ENCODE results near the gene TMC6.

Gene TMC6

DNA sequence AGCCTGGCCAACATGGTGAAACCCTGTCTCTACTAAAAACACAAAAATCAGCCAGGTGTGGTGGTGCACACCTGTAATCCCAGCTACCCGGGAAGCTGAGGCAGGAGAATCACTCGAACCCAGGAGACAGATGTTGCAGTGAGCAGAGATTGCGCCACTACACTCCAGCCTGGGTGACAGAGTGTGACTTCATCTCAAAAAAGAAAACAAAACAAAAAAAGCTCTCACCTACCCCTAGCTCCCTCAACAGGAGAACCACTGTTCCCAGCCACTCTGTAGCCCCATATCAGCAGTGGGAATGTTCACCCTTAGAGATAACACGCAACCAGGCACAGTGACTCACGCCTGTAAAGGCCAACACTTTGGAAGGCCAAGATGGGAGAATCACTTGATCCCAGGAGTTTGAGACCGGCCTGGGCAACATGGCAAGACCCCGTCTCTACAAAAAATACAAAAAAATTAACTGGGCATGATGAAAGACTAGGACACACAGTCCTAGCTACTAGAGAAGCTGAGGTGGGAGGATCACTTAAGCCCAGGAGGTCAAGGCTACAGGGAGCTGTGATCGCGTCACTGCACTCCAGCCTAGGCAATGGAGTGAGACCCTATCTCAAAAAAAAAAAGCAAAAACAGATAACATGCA is 7.4 kb upstream of the TMC6 start:
- no peak for DNase-seq (ENCODE audit: low read depth in 2 of 2)

DNA sequence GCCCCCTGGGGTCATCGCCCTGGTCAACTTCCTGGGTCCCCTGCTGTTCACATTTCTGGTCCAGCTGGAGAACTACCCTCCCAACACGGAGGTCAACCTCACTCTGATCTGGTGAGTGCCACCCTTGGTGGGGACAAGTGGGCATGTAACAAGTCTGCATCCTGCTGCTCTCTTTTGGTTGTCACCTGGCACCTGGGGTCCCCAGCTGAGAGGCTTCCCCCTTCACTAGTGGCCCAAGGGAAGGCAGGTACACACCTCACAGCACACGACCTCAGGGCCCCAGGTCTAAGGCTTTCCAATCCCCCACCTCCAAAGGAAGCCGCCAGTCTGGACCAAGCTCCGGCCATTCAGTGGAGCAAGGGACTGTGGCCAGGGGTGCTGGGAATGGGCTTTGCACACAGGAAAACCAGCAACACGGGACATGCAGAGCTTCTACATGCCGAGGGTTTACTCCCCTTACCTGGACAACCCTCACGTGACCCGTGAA is 6.4 kb upstream of the TMC6 start:
- DNase-seq (ENCODE audit: low read depth in 2 of 2): no peak

DNA sequence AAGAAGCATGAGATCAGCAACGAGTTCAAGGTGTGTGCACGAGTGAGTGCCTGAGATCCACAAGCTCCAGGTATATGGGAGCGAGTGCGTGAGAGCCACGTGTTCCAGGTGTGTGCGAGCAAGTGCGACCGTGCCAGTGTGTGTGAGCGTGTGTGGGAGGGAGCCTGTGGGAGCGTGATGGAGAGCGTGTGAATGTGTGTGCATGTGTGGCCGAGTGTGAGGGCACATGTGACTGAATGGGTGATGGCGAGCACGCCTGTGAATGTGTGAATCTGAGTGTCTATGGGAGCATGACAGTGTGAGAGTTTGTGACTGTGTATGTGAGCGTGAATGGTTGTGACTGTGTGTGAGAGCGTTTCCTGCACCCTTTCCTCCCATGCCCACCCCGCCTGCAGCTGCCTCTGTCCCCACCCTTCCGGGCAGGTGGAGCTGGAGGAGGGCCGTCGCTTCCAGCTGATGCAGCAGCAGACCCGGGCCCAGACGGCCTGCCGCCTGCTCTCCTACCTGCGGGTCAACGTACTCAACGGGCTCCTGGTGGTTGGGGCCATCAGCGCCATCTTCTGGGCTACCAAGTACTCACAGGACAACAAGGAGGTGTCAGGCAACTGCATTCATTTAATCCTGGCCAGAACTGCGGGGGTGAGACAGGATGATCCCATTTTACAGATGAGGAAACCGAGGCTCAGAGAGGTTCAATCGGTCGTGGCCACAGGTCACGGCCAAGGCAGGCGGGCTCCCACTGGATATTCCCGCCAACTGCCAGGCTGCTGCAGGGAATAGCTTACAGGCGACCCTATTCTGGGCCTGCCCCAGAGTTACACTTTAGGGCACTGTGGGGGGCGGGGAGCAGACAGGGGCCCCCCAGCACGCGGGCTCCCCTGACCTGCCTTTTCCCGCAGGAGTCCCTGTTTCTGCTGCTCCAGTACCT is 5.7 kb upstream of the TMC6 start:
- no peak for DNase-seq (ENCODE audit: low read depth in 2 of 2)

DNA sequence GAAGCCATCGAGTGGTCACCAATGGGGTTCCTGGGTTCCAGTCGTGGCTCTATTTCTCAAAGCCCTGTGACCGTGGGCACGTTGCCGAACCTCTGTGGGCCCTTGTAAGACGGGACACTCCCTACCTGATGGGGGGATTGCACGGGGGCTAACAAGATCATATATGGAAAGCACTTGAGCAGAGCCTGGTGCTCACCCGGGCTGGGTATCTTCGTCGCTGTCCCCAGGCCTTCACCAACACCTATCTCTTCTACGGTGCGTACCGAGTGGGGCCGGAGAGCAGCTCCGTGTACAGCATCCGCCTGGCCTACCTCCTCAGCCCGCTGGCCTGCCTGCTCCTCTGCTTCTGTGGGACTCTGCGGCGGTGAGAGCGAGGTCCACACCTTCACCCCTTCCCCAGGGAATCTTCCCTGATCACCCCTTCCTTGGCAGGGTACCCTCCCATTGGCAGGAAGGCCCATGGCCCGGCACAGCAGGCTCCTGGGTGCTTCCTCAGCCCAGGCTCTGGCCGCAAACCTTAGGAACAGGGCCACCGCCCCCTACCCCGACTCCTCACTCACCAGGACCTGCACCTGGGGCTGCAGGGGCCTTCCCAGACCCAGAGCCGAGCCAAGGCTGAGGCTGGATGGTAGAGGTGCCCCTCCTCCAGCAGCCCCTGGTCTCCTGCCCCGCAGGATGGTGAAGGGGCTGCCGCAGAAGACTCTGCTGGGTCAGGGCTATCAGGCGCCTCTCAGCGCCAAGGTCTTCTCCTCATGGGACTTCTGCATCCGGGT is 4.8 kb upstream of the TMC6 start:
- DNase-seq (ENCODE audit: low read depth in 2 of 2): no peak

DNA sequence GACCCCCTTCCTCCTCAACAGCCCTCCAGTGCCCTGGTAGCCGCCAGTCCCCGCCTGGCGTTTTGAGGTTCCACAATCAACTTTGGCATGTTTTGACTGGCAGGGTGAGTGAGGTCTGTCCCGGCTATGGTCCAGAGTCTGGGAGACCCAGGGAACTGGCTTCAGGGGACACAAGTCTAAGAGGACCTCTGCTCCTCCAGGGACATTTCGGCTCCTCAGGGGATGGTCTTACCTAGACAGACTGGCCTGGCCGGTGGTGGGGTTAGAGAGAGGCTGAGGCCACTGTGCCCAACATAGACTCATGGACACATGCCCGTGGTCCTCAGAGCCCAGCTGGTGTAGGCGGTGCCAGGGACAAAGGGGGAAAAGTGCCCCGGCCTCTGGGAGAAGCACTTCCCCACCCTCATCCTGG is 4.2 kb upstream of the TMC6 start:
- no peak for DNase-seq (ENCODE audit: low read depth in 2 of 2)

DNA sequence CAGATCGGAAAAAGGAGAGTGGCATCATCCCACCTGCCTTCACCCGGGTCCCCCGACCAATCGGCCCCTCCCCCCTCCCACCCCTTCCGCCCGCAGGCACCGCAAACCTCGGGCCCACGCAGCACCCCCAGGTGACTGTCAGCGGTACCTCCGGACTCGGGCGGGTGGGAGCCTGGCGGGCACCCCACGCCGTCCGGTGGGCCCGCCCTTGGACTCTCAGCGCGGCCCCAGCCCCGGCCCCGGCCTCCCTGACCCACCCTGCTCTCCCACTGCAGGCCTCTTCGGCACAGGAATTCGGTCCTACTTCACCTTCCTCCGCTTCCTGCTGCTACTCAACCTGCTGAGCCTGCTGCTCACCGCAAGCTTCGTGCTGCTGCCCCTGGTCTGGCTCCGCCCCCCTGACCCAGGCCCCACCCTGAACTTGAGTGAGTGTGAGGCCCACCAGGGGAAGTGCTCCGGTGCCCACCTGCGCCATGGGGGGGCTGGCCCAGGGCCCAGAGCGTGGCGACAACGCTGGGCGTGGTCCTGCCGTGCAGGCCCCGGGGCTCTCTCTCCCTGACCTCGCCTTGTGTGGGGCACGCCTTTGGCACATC is 3.6 kb upstream of the TMC6 start:
- DNase-seq (ENCODE audit: low read depth in 2 of 2): no peak

DNA sequence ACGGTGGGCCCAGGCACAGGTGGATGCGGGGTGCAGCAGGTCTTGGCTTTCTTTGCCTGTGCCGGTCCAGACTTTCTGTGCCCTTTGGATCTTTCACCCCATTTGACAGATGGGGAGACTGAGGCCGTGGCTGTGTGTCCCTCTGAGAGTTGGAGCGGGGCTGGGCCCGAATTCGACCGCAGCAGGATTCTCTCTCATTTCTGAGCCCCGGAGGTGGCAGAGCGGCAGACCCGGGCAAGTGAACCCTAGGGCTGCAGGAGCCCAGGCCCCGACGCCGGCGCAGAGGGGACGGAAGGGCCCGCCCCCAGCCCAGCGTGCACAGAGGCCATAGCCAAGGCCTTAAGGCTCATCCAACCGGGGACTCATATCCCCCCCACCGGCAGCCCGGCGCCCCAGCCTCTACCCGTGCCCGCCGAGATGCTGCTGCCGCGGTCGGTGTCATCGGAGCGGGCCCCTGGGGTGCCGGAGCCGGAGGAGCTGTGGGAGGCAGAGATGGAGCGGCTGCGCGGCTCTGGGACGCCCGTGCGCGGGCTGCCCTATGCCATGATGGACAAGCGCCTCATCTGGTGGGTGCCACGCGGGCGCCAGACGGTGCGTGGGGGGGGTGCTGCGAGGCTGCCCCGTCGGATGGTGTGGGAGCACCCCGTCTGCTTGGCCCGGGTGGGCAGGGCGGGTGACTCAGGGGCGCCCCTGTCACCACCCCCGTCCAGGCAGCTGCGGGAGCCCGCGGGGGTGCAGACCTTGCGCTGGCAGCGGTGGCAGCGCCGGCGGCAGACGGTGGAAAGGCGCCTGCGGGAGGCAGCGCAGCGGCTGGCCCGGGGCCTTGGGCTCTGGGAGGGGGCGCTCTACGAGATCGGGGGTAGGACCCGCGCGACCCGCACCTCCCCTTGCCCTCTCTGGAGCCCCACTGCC is 2.9 kb upstream of the TMC6 start:
- DNase-seq (ENCODE audit: low read depth in 2 of 2): no peak

DNA sequence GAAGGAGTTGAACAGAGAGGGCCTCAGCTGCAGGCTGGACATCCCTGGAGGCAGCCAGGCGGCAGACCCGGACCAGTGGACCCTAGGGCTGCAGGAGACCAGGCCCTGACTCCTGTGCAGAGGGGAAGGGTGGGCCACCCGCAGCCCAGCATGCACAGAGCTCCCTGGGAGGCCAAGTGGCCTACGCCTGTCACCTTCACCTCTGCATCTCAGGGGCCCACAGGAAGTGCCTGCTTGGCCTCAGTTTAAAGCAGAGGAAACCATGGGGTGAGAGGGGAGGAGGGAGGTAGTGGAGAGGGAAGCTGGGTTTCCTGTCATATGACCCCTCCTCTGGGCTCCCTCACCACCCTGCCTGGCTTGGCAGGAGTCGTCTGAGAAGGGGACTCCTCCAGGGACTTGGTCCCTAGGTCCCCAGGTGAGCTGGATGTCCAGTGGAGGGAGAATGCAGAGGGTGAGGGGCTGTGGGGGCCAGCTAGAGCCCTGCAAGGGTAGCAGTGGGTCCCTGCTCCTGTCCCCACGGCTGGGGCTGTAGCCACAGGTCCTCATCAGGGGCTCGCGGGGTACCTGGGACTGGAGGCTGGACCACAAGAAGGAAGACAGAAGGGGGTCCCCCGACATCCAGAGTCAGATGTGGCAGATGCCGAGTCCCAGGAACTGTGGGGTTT is 2.0 kb upstream of the TMC6 start, which contains the start of gene TMC8:
Gene TMC8 (plus strand): TSS at position 335 of the 665 bp plus-strand sequence. CDS start 818 bp downstream, outside the sequence.
- no peak for DNase-seq (ENCODE audit: low read depth in 2 of 2)

DNA sequence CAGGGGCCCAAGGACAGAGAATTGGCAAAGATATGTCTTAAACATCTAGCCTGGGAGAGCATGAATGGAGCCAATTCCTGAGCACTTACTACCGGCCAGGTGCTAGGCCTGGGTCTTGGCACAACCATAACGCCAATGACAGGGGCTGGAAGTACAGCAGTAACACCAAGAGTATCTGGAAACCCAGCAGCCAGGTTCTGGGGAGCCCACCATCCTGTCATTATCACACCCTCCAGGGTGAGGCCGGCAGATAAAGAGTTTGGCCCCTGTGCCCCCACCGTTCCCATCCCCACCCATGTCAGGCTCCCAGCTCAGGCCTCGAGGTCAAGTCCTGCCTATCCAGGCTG is 1.5 kb upstream of the TMC6 start:
- no peak for DNase-seq (ENCODE audit: low read depth in 2 of 2)

DNA sequence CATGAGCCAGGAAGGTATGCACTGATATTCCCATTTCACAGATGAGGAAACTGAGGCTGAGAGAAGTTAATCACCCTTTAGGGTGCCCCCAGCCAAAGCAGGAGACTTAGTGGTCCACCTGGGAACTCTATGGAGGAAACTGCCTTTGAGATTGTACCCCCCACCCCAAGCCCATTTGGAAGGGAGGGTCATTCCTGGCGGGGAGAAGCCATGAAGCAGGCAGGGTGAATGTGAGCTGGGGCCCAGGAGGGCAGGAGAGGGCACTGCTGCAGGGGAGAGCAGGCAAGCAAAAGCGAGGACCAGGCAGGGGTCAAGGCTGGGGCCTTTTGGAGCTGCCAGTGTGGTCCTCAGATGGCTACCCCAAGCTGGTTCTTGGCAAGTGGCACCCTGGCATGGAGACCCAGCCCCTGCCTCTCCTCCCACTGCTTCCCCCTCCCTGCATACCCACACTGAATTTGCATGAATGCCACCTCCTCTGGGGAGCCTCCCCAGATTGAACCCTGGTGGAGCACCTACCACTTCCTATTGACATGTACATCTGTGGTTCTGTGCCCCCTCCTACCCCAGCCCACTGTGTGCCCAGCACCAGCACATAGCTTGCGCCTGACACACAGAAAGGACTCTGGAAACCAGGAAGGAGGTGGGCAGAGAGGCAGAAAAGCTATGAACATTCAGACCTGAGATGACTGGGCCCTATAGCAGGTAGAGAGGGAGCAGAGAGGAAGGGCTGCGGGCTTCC is 965 bp upstream of the TMC6 start:
- DNase-seq (ENCODE audit: low read depth in 2 of 2): no peak

DNA sequence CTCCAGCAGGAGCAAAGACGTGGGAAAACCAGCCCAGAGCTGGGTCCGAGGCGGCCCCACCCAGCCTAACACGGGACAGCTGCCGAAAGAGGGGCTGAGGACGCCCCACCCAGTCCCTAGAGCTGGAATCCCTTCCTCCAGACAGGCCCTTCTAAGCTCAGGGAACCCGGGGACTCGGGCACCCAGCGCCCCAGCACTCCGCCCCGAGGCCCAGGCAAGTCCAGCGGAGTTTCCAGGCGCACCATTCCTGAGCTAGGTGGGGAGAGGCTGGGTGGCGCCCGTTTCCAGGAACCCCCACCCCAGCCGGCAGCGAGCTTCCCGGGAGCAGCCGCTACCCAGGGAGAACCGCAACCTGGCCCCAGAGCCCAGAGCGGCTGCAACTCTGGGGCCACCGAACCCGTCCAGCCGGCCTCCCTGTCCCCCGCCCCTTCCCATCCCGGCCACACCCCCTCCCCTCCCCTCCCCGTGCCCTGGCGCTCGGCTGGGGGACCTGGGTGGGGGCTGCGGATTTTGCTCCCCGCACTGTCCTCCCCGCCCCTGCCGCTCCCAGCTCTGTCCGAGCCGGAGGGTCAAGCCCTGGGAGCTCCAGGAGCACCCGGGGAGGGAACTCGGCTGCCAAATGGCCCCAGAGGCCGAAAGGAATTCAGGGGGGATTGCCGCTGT is 536 bp downstream of the TMC6 start:
- DNase-seq (ENCODE audit: low read depth in 2 of 2): no peak

DNA sequence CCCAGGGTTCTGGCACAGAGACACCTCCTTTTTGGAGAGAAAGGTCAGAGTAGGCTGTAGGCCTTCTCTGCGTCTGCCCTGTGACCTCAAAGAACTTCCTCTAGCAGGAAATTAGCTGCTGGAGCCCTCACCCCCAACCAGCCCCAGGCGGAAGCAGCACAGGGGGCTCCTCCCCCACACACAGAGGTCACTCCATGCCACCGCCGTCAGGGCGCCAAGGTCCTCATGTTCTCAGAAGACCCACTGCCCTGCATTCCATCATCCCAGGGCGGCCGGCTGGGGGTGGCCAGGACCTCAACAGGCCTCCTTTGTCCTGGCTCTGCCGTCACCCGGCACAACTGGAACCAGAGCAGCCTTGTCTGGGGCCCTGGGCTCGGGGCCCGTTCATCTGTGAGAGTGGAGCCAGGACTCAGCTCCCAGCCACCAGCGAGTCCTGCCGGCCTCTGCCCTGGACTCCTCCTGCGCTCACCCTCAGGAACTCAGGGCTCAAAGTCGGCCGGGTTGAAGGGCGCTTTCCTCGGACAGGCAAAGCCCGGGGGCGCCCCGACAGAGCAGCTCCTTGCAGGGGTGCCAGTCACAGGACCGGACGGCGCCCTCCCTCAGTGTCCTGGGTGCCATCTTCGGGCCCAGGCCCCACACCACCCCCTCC is 1.2 kb downstream of the TMC6 start:
- DNase-seq (ENCODE audit: low read depth in 2 of 2): no peak

DNA sequence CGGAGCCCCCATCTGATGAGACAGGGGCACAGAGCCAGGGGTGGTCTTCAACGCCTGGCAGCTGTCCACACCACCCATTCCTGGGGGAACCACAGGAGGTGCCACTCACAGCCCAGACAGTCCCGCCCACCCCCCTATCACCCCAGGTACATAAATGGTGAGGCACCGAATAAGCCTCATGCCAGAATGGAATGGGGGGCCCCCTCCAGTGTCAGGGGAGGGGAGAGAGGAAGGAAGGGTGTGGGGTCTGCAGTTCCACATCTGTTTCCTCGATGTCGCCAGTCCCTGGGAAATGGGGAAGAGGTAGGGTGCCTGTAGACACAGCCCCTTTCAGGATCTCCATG is 1.7 kb downstream of the TMC6 start:
- no peak for DNase-seq (ENCODE audit: low read depth in 2 of 2)

DNA sequence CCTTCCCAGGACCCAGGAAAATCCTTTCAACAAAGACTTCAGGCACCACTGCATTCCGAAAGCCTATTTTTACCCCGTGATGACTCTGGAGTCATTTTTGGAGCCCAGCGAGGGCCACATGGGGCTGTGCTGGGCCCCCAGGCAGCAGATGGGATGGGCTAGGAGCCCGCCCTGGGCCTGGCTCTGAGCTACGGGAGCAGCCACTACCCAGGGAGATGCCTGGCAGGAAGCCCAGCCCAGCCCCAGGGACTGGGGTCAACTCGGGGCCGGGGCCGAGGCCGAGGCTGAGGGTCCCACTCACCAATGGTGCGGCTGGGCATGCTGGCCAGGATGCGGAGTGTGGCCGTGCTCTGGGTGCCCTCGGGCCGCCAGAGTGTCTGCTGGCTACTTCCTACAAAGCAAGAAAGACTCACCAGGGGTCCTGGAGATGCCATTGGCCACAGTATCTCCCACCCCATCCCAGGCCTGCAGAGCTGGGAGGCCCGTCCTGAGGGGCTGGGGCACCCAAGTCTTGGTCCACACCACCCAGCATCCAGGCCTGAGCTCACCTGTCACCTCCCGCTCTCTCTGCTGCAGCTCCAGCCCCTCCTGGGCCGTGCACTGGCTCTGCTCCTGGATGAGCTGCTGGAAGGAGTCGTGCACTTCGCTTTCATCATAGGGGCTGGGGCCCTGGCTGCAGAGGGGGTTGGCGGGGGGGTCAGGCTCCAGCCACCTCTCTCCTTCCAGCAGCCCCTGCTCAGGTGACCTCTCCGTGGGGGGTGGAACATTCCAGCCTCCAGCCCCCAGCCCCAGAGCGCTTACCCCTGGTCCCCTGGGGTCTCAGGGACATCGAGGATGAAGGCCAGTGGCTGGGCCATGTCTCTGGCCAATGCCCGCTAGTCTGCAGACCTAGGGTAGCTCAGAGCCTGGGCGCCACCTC is 2.3 kb downstream of the TMC6 start:
- no peak for DNase-seq (ENCODE audit: low read depth in 2 of 2)

DNA sequence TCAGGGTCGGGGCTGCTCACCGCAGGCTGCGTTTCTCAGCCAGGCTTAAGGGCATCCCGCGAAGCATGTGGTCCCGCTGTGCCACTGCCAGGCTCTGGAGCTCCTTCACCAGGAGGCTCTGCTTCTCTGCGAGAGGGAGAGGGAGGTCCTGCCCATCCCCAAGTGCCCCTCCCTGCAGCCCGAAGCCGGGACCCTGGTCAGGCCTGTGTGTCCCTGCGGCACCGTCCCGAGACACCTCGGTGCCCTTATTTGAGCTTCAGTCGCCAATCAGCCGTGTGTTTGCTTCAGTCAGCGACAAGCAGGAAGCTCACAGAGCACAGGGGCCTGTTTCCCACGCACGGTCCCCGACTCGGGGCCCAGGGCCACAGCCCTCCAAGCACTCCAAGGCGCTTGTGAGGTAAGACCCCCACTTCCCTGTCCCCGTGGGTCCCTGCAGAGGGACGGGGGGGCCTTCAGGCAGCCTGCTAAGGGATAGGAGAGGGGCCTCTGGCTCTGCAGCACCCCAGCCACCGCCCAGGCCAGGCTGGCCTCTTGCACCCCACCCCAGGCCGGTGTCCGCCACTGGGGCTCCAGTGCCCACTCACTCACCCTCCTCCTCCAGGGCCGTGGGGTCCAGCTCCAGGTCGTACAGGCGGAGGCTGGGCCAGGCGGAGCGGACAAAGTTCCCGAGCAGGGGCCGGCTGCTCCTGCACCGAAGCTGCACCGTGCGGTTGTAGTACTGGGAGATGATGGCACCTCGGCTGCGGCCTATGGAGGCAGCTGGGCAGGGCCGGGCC is 3.2 kb downstream of the TMC6 start:
- DNase-seq (ENCODE audit: low read depth in 2 of 2): no peak

DNA sequence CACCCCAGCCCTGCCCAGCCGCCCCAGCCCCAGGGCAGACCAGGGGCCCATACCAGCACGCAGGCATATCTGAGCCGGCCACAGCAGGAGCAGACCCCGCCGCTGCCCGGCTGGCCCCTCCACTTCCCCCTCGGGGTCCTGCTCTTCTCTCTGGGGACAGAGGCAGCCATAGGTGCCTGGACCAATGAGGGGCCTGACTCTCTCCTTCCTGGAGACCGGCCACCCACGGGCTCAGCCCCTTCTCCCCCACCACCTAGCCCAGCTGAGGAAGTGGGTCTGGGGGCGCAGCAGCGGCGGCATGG is 3.8 kb downstream of the TMC6 start:
- no peak for DNase-seq (ENCODE audit: low read depth in 2 of 2)

Data from fibroblast of skin of left biceps (primary cell).